K562 (cell line): ENCODE data around the gene TBL1XR1. TPM values are rescaled to one million over a fixed set of nuclear protein-coding genes. Genes with fewer than 3 reads are reported as not detected.

Experiments used
- ATAC-seq: fragments of 200-7000 bp; cut with Tn5 transposase; 3 replicates; pipeline ENCODE4 v1.9.1; 2020; ENCODE audit warnings: moderate library complexity
- BruUV-seq: library from RNA; stranded (reverse); fragments of 400-500 nt; replicated peaks from 2 replicates; lab custom pipeline; 2021; lab: Mats Ljungman, UMichigan
- CTCF ChIA-PET: fragments of 300-600 bp; formaldehyde crosslinking; extraction: SDS; loops from one replicate; lab custom pipeline; 2021; ENCODE audit warnings: low intra/inter-chr PET ratio; lab: Yijun Ruan, JAX
- POLR2A ChIA-PET: fragments of 300-600, 350-650 bp; sonication (Branson Sonifier 250); formaldehyde crosslinking; extraction: SDS; loops from one replicate; lab custom pipeline; 2021; ENCODE audit warnings: antibody characterized with exemption, inconsistent platforms; lab: Yijun Ruan, JAX
- DNase-seq, 4 experiments: peaks; one replicate each; pipeline versions ENCODE4 v3.0.0 to v3.0.0-alpha.2; 2011 to 2018; ENCODE audit warnings: low spot score in 3 of 4, mixed read lengths in 3 of 4; ENCODE audit errors: extremely low read depth in 1 of 4
- FAIRE-seq: peaks from 2 replicates; lab custom pipeline; 2011; peaks lifted over from hg19 to GRCh38; lab: Jason Lieb, UNC
- H2AFZ ChIP-seq: 2 replicates; pipeline ENCODE4 v1.6.0; 2011; ENCODE audit warnings: low read depth, low read length, control low read depth, inconsistent platforms
- H3K27ac ChIP-seq: fragments of 200-600 bp; 3 replicates; pipeline ENCODE4 v1.8.0; 2011; ENCODE audit warnings: low read depth, mild to moderate bottlenecking, control low read depth, inconsistent platforms, low read length, moderate library complexity, mixed read lengths; ENCODE audit errors: extremely low read depth
- H3K27me3 ChIP-seq, 2 experiments: fragments of 300-600 bp in 1 of 2; 2 replicates in 1 of 2; 3 replicates in 1 of 2; pipeline versions ENCODE4 v1.6.0 to v1.8.0; 2011; ENCODE audit warnings: inconsistent platforms in 2 of 2, low read length in 2 of 2, mild to moderate bottlenecking in 1 of 2, mixed read lengths in 1 of 2, moderate library complexity in 1 of 2; ENCODE audit not compliant: control insufficient read depth in 2 of 2, insufficient read depth in 2 of 2
- H3K36me3 ChIP-seq: fragments of 300-600 bp; 3 replicates; pipeline ENCODE4 v1.8.0; 2011; ENCODE audit warnings: mild to moderate bottlenecking, low read length, inconsistent platforms; ENCODE audit not compliant: control insufficient read depth, insufficient read depth
- H3K4me1 ChIP-seq, 2 experiments: fragments of 200-600 bp in 1 of 2; replicated peaks in 1 of 2; 2 replicates in 1 of 2; 3 replicates in 1 of 2; pipeline versions ENCODE4 v1.5.1 to v1.8.0; 2011; ENCODE audit warnings: inconsistent platforms in 2 of 2, low read length in 2 of 2, mild to moderate bottlenecking in 1 of 2, mixed read lengths in 1 of 2, moderate library complexity in 1 of 2; ENCODE audit not compliant: control insufficient read depth in 2 of 2, insufficient read depth in 2 of 2
- H3K4me2 ChIP-seq: 2 replicates; pipeline ENCODE4 v1.6.1; 2011; ENCODE audit warnings: low read length, control low read depth, inconsistent platforms, mixed read lengths; ENCODE audit not compliant: insufficient read depth
- H3K4me3 ChIP-seq: fragments of 200-600 bp; sonication (generic), shearing (Covaris generic); 2 replicates; pipeline ENCODE4 v1.5.1; 2016; ENCODE audit warnings: control low read depth, inconsistent platforms
- H3K79me2 ChIP-seq: fragments of 200-600 bp; 3 replicates; pipeline ENCODE4 v1.8.0; 2011; ENCODE audit warnings: low read length, inconsistent platforms; ENCODE audit not compliant: control insufficient read depth, insufficient read depth
- H3K9ac ChIP-seq, 2 experiments: 2 replicates each; pipeline versions ENCODE4 v1.6.0 to v1.6.1; 2011; ENCODE audit warnings: low read depth in 2 of 2, low read length in 2 of 2, control low read depth in 1 of 2, inconsistent platforms in 1 of 2, mild to moderate bottlenecking in 1 of 2, mixed read lengths in 1 of 2; ENCODE audit not compliant: insufficient read depth in 1 of 2
- H3K9me1 ChIP-seq: one replicate; pipeline ENCODE4 v1.6.0; 2011; ENCODE audit warnings: inconsistent platforms, mild to moderate bottlenecking, low read length, moderate library complexity; ENCODE audit not compliant: control insufficient read depth, insufficient read depth
- H3K9me3 ChIP-seq: replicated peaks from 2 replicates; pipeline ENCODE4 v1.5.1; 2011; ENCODE audit warnings: low read depth, low read length, inconsistent platforms; ENCODE audit not compliant: control insufficient read depth, insufficient read depth
- H4K20me1 ChIP-seq: replicated peaks from 2 replicates; pipeline ENCODE4 v1.6.1; 2011; ENCODE audit warnings: low read length, inconsistent platforms, mixed read lengths; ENCODE audit not compliant: control insufficient read depth, insufficient read depth
- COPS2 ChIP-seq: fragments of 450-650 bp; conservative IDR thresholded peaks from 2 replicates; pipeline ENCODE4 v1.6.1; 2016; ENCODE audit warnings: mild to moderate bottlenecking, moderate library complexity
- DPF2 ChIP-seq: fragments of 450-650 bp; IDR thresholded peaks from 2 replicates; pipeline ENCODE4 v1.6.1; 2016
- FOXJ3 ChIP-seq: sonication (generic); formaldehyde crosslinking; IDR thresholded peaks from 2 replicates; pipeline ENCODE4 v1.4.0; 2020; ENCODE audit warnings: mild to moderate bottlenecking, missing genetic modification reagents
- GTF2B ChIP-seq: IDR thresholded peaks from 2 replicates; pipeline ENCODE4 v1.6.1; 2011; ENCODE audit not compliant: insufficient read length; ENCODE audit errors: extremely low read depth
- SLC30A9 ChIP-seq: fragments of 250-450 bp; sonication (Bioruptor Pico); IDR thresholded peaks from 2 replicates; pipeline ENCODE4 v1.8.0; 2022; ENCODE audit warnings: mild to moderate bottlenecking, moderate library complexity
- SMAD3 ChIP-seq: fragments of 450-650 bp; formaldehyde crosslinking; conservative IDR thresholded peaks from 2 replicates; pipeline ENCODE4 v1.4.0; 2020; ENCODE audit warnings: mild to moderate bottlenecking
- SMARCA5 ChIP-seq: fragments of 450-650 bp; IDR thresholded peaks from 2 replicates; pipeline ENCODE4 v1.6.1; 2016
- ZBTB2 ChIP-seq: fragments of 450-650 bp; IDR thresholded peaks from 2 replicates; pipeline ENCODE4 v1.6.1; 2016; ENCODE audit warnings: antibody characterized with exemption
- ZBTB43 ChIP-seq: sonication (generic); formaldehyde crosslinking; IDR thresholded peaks from 2 replicates; pipeline ENCODE4 v1.8.0; 2023; ENCODE audit warnings: mild to moderate bottlenecking, missing genetic modification reagents
- ZNF232 ChIP-seq: sonication (generic); formaldehyde crosslinking; IDR thresholded peaks from 2 replicates; pipeline ENCODE4 v1.8.0; 2022; ENCODE audit warnings: mild to moderate bottlenecking, missing genetic modification reagents
- ZNF407 ChIP-seq: fragments of 450-650 bp; IDR thresholded peaks from 2 replicates; pipeline ENCODE4 v1.6.1; 2016; ENCODE audit warnings: low read depth
- WGBS: fragments of 100-300 bp; shearing (Covaris generic); methylation state at CpG from one replicate; pipeline ENCODE4 v1.1.6; 2016; ENCODE audit warnings: low coverage, mixed read lengths; ENCODE audit not compliant: insufficient coverage; ENCODE audit errors: missing lambda C conversion rate; 5-methylcytosine and 5-hydroxymethylcytosine counted together
- in situ Hi-C: fragments of 300-500 bp; cut with MboI; formaldehyde crosslinking; loops from 4 replicates; pipeline ENCODE4 v1.15.0; 2018; ENCODE audit warnings: inconsistent platforms, mixed read lengths
- intact Hi-C: fragments of 100-400 bp; cut with micrococcal nuclease; formaldehyde crosslinking; loops from 2 replicates; pipeline ENCODE4 v1.14.2; 2022
- polyA plus RNA-seq, 8 experiments: library from polyadenylated mRNA; depleted of rRNA in 4 of 8; stranded (reverse) in 5 of 8; unstranded in 3 of 8; fragments of >200 nt; fragmentation: Nextera tagmentation in 2 of 8; fragmentation: Illumina TruSeq in 1 of 8; extraction: Ambion mirVana in 2 of 8; extraction: Trizol in 1 of 8; gene quantifications; 2 replicates each; pipeline versions ENCODE4 v1.2.1 to v1.2.3, GENCODE V29; 2011 to 2014; ENCODE audit warnings: inconsistent platforms in 1 of 8, missing spikeins in 1 of 8
- total RNA-seq, 7 experiments: library from RNA; depleted of rRNA in 6 of 7; stranded (reverse); fragments of >200 nt in 6 of 7; fragmentation: Illumina TruSeq in 2 of 7; extraction: Trizol in 2 of 7; gene quantifications; 2 replicates each; pipeline versions ENCODE4 v1.2.1 to v1.2.3, GENCODE V29; 2011 to 2021; ENCODE audit warnings: low replicate concordance in 1 of 7

Gene TBL1XR1
- total and polyA plus RNA-seq, 9 of the 15 experiments (the other 6 are each of a cell fraction or from before 2014, with no cell fraction given) = 19.6 to 171 (median 83.3) TPM

GRCh38 chr3:177126015-177126773, 71.1 kb downstream of the TBL1XR1 start:
- DNase-seq (no peak), FAIRE-seq (no peak), ATAC-seq (no peak; the same call in 2 of the 3 replicates)
- no peak overlapping the region for H3K4me2 ChIP-seq
- no peaks in the 10 kb centered on the region for H3K9me3 ChIP-seq
- ChIA-PET POLR2A (interaction anchor here (1.6 kb wide), 1 partner anchor 9 kb away, joined by 4 read pairs; no protein-coding TSS in a partner anchor), CTCF (no interaction called here)
- H3K9ac ChIP-seq = no peak overlapping the region
- 65% methylated on average over 3 of the region's 3 CpGs for WGBS
- H3K36me3 ChIP-seq = peaks cover 21% of the 10 kb centered on the region; the same call in 2 of the 3 replicates
- no peak overlapping the region for H2AFZ ChIP-seq
- H4K20me1 ChIP-seq = peaks cover 16% of the 10 kb centered on the region; the same call in 1 of the 2 replicates
- H3K4me3 ChIP-seq = no peak overlapping the region
- intact Hi-C loops = no loop called here
- H3K4me1 ChIP-seq = peaks cover 0 to 11% of the 10 kb centered on the region in 2 experiments; a peak in 3 of 5 replicates
- H3K9me1 ChIP-seq = no peaks in the 10 kb centered on the region
- in situ Hi-C loops = no loop called here
- BruUV-seq = no TSS peak
- no peak overlapping the region for H3K27ac ChIP-seq
- no peaks in the 10 kb centered on the region for H3K27me3 ChIP-seq
- H3K79me2 ChIP-seq = peaks cover 98% of the 10 kb centered on the region
- no peak for TF ChIP-seq ZNF232 (CRISPR knock-in tag)
- TF ChIP-seq SMAD3 = no peak
- no peak for TF ChIP-seq ZBTB2
- TF ChIP-seq SMARCA5 = no peak
- no peak for TF ChIP-seq ZNF407
- no peak for TF ChIP-seq SLC30A9
- TF ChIP-seq COPS2 = no peak
- TF ChIP-seq ZBTB43 = no peak
- TF ChIP-seq GTF2B = no peak
- no peak for TF ChIP-seq DPF2
- TF ChIP-seq FOXJ3 (CRISPR knock-in tag) = no peak
